DOHH2 (cell line): ENCODE results near the gene PANK3.
"Not testable (repeated sequence)": the region's sequence is repeated elsewhere in the genome, so short reads cannot be mapped to it uniquely, and the experiment has no call there.

Experiments used
- CTCF ChIP-seq: fragments of 200-600 bp; sonication (generic); IDR thresholded peaks from one replicate; pipeline ENCODE4 v1.5.1; 2014; ENCODE audit warnings: antibody characterized with exemption, mild to moderate bottlenecking, low read depth, low read length; ENCODE audit not compliant: poor library complexity, severe bottlenecking
- EZH2phosphoT487 ChIP-seq: fragments of 200-600 bp; sonication (generic); IDR thresholded peaks from 2 replicates; pipeline ENCODE4 v1.6.1; 2017; ENCODE audit warnings: borderline replicate concordance, mild to moderate bottlenecking, antibody characterized with exemption, low read length, moderate library complexity, mixed read lengths

- not testable (repeated sequence) for TF ChIP-seq CTCF, EZH2phosphoT487
Observed at GRCh38 chr5:168534351-168534750, 44.8 kb downstream of the PANK3 start.
